GM18873 (cell line): ENCODE results near the gene IFRD2.
A peak's percentile ranks its signal among the peaks of the same experiment; 100 is the strongest.
"Not testable (repeated sequence)": the region's sequence is repeated elsewhere in the genome, so short reads cannot be mapped to it uniquely, and the experiment has no call there.

Experiments
- ATAC-seq: cut with Tn5 transposase; IDR thresholded peaks from one replicate; pipeline ENCODE4 v1.9.1; 2021; ENCODE audit warnings: mild to moderate bottlenecking, moderate library complexity, moderate number of reproducible peaks; ENCODE audit not compliant: unreplicated experiment, low FRiP score

IFRD2 gene

GRCh38 chr3:50325113-50325480, 32.9 kb upstream of the IFRD2 start:
- no peak for ATAC-seq

- ATAC-seq: no peak
These were observed 32.3 kb upstream of the IFRD2 start for GRCh38 chr3:50324351-50325112.

- no peak for ATAC-seq
These were observed 31.5 kb upstream of the IFRD2 start for GRCh38 chr3:50323614-50324199.

GRCh38 chr3:50323092-50323600, 30.9 kb upstream of the IFRD2 start:
- no peak for ATAC-seq

- ATAC-seq: no peak
These were observed 30.3 kb upstream of the IFRD2 start, which contains the start of gene HYAL2 for GRCh38 chr3:50322386-50323091. HYAL2 (minus strand) TSS chr3:50322745; CDS start chr3:50320489, 2,256 bp downstream.

GRCh38 chr3:50322115-50322385, 29.8 kb upstream of the IFRD2 start:
- no peak for ATAC-seq

- ATAC-seq: peak; percentile 61
These were observed 29.3 kb upstream of the IFRD2 start for GRCh38 chr3:50321336-50322114.

GRCh38 chr3:50320853-50321335, 28.7 kb upstream of the IFRD2 start:
- peak; percentile 29 for ATAC-seq

- no peak for ATAC-seq
These were observed 27.8 kb upstream of the IFRD2 start for GRCh38 chr3:50319894-50320625.

- ATAC-seq: no peak
These were observed 27.1 kb upstream of the IFRD2 start for GRCh38 chr3:50319181-50319893.

GRCh38 chr3:50318615-50319014, 26.4 kb upstream of the IFRD2 start:
- ATAC-seq: no peak

- no peak for ATAC-seq
These were observed 25.9 kb upstream of the IFRD2 start for GRCh38 chr3:50318163-50318562.

- ATAC-seq: no peak
These were observed 25.1 kb upstream of the IFRD2 start for GRCh38 chr3:50317300-50317699.

- ATAC-seq: no peak
These were observed 24.5 kb upstream of the IFRD2 start for GRCh38 chr3:50316657-50317242.

GRCh38 chr3:50314816-50315215, 22.6 kb upstream of the IFRD2 start:
- no peak for ATAC-seq

- no peak for ATAC-seq
These were observed 22.1 kb upstream of the IFRD2 start for GRCh38 chr3:50314342-50314741.

- ATAC-seq: not testable (repeated sequence)
These were observed 19.8 kb upstream of the IFRD2 start for GRCh38 chr3:50312041-50312440.

GRCh38 chr3:50304601-50305000, 12.4 kb upstream of the IFRD2 start:
- no peak for ATAC-seq
